ENCODE results near the gene GSG1L.

GSG1L gene

DNA sequence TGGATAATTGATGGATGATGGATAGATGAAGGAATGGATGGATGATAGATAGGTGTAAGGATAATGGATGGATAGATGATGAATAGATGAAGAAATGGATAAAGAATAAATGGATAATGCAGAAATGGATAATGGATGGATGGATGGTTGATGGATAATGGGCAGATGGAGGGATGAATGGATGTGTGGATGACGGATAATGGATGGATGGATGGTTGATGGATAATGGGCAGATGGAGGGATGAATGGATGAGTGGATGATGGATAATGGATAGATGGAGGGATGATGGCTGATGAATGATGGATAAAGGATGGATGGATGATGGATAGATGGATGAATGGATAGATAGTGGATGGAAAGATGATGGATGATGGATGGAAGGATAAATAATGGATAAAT lies 274.4 kb downstream of the GSG1L start:
- no peak for DNase-seq (ENCODE audit: low read depth)

DNA sequence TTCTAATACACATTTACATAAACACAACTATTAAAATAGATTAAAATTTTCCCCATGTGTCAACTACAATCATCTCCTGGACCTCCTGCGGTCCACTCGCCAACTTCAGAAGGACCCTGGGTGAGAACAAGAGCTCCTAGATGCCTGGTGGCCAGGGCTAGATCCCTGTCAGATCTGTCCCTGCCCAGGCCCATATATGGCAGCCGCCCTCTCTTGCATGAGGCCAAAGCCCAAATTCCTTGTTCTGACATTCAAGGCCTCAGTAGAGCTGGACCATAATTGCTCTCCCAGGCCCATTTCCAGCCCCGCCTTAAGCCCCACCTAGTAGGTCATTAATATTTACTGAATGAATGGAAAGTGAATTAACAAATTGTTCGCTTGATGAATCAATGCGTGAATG lies 275.8 kb downstream of the GSG1L start:
- DNase-seq (ENCODE audit: low read depth): no peak

DNA sequence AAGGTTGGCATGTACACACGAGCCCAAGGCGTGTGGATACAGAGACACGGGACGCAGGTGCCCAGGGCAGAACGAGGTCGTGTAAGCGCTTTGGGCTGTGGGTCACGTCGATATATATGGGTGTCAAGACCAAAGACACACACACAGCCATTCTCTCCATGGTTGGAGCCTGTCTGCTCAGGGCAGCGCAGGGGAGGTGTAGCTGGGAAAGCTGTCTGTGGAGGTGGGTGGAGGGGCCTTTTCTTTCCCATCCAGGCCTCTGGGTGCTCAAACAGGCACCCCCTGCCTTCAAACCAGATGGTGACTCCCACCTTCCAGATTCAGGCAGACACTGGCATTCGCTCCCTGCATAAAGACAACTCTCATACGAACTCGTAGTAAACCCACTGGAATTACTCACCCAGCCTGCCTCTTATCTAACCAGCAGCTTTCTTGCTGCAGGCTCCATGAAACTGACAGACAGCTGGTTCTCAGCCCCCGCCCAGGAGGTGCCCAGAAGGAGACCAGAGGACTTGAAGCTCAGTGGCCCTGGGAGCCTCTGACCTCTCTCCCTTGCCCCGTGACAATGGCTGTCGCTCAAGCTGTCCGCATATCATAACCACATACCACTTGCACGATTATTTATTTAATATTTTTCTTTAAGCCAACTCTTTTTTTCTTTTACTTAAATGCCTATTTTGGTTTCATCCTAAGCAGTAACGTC lies 276.4 kb downstream of the GSG1L start:
- no peak for DNase-seq (ENCODE audit: low read depth)

DNA sequence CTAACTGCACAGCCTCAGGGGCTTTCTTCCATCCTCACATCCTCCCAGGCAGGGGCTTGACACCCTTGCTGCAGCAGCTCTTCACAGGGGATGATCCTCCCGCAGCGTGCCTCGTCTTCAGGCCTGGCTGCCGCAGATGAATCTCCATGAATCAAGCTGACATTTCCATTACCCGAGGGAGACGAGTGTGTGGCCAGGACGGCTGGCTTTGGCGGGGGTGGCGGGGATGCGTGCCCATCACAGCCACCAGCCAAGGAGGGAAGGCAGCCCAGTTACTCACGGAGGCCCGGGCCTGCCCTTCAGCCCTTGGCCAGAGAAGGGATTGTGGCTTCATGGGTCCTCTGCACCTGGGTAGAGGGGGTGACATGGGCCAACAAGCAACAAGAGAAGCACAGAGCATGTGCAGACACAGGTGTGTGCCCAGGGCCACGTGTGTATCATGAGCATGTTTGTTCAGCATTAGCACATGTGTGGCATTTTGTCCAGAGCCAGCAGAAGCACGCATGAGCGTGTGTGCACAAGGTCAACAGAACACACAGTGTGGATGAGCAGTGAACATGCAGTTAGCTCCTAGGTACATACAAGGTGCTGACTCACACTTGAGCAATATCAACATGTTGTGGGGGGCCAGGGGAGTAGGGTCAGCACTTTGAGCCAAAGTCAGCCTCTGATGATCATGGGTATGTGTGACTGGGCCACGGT lies 277.1 kb downstream of the GSG1L start:
- no peak for DNase-seq (ENCODE audit: low read depth)

DNA sequence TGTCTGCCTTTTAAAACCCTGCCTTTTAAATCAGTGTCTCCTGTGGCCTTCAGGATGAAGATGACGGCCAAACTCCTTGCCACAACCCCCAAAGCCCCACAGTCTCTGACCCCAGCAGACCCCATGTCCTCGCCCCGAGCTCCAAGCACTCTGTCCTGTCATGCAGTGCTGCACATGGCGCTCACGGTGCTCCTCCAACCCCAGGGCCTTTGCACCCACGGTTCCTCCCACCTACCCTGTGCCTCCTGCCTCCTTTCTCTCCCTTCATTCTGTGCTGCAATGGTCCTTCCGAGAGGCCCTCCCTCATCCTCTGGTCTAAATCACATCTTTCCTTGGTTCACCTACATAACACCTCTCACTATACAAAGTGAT lies 278.2 kb downstream of the GSG1L start:
- no peak for DNase-seq (ENCODE audit: low read depth)

DNA sequence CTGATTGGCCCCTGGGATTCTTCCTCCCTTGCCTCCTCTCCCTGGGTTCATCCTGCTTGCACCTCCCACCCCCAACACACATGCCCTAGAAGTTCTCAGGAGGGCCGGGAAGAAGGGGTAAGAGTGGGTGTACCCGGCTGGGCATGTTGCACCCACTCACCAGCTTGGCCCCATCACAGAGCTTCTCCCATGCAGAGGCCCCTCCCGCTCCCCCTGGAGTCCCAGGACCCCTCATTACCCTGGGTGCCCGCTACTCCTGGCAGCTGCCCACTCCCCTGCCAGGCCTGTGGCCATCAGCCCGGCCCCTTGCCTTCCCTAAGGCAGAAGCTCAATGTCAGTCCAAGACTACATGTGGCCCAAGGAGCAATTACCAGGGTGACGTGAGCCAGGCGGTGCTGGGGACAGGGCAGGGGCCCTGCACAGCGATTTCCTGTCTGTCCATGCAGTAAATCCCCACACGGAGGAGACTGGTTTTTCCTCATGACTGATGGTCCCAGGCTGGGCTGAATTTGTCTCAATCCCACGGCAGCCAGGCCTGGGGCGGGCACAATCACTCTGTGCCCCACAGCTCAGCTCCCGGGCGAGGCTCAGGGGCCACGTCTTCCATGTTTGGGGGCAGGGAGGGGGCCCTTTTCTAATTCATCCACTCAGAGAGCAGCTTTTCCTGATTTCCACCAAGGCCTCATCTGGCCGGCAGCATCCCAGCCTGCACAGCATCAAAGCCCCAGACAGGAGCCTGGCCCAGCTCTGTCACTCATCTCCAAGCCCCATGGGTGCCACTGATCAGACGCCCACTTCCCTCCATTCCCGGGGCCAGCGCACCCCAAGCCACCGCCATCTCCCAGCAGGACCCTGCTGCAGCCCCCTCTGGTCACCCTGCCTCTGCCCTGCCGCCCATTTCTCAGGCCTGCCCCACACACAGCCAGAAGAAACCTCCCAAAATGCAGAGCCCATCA lies 278.9 kb downstream of the GSG1L start:
- DNase-seq (ENCODE audit: low read depth): peak; percentile 10

DNA sequence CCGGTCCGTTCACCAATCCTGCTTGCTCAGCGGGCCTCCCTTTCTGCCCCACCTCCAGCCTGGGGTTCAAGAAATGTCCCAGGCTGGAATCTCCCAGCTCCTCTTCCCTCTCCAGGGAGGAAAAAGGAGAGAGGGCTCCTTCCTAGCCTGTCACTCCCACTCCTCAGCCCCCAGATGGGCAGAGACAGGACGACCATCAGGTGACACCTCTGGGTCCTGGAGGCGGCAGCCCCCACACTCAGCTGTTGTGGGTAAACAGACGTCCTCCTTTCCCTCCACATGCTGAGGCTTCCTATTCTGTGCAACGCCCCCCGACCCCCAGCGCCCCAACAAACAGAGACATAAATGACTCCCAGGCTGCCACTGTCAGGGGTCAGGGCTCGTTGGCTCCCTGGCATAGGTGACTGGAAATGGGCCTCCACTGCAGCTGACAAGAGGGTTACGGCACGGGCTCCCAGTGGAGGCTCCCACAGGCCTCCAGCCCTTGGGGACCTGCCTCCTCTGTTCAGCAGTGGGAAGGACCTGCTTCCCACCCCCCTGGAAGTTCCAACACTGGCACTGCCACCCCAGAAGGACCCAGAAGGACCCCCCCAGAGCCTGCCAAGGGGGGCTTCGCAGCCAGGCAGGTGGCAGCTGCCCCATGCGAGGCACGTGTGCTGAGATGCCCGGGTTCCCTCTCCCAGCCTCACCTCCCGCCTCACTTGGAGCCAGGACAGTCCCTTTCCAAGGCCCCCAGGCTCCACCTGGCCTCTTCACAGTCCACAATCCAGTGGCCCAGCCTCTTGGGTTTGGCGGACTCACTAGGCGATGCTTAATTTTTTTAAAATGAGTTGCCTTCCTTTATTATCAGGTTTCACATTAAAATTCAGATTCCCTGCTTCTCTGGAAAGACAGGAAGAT lies 281.3 kb downstream of the GSG1L start:
- no peak for DNase-seq (ENCODE audit: low read depth)

DNA sequence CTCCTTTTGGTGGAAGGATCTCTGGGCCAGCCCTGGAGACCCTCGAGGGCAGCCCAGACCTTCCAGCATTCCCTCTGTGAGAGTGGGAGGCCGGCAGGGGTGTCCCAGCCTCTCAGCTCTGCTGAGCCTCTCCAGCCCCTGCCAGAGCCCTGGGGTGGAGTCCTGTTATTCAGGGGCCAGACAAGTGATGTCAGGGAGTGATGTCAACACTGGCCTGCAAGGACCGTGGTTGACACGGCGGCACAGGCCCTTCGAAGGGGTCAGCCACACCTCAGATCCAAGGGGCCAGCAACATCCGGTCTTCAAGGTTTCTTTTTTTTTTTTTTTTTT lies 282.4 kb downstream of the GSG1L start:
- no peak for DNase-seq (ENCODE audit: low read depth)

DNA sequence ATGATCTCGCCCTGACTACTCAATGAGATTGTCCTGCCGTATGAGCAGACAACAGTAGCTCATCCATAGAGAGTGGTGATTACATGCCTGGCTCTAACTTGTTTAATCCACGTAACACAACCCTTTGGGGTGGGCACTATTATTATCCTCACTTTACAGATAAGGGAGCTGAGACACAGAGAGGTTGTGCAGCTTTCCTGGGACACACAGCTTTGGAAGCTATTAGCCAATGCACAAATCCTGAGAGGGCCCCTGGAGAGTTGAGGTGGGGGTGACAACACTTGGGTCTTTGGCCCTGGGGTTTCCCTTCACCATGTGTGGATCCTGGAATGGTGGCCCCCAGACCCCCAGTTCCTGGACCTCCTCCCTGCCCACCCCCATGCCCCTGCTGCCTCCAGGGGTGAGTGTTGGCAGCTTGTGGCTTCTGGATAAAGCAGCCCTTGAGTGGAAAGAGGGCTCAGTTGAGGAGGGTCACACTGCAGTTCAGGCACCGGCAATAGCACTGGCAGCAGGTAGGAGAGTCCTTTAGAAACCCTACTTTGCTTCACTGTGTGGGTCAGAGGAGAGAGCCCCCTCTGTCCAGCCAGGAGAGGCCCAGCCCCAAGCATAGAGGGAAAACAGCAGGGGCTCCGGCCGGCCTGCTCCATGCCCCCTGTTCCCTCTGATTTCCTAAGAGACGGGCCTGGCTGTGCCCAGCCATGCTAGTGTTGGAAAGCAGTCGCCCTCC lies 282.9 kb downstream of the GSG1L start:
- DNase-seq (ENCODE audit: low read depth): no peak

DNA sequence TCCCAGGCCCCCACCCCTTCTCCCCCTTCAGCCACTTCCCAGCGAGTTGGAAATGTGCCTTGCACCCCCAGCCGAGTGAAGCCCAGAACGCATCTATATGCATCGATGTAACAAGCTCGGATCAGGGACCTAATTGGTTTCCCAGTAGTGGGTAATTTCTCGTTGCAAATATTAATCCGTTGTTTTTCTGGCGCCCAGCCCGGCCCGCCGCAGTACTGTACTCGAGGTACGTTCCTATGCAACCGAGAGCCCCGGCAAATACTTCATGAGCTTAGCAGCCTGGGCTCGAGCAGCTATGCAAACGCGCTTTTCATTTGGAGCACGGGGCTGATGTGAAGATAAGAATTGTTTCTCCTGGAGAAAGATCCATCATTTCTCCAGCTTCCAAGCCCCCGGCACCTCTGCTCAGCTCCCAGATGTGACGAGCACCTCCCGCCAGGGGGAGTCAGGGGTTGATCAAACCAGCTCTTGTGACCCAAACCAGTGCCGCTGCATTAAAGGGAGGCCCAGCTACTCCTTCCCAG lies 283.8 kb downstream of the GSG1L start:
- peak; percentile 36 for DNase-seq (ENCODE audit: low read depth)

DNA sequence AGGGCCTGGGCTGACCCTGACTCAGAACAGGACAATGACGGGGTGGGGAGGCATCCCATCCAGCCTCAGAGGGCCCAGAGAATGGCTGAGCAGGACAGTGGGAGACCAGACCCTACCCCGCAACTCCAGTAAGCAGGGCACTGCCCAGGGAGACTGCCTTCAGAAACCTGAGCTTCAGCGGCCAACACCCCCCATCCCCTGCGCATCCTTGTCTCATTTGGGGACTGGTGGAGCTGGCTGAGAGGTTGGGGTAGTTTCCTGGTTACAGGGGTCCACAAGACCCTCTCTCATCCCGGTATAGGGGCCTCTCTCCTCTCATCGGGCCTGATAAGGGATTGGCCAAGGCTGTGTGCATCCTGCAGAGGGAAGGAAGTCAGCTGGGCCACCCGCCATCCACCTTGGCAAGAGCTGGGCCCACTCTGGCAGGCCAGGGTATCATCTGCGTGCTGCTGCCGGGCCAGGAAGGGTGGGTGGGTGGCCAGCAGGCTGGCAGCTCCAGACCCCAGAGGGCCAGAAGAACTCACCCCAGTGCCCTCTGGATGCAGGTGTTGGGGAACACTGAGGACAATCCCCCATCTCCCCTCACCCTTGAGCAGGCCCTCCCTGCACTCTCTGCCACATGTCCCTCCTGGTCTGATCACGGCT lies 284.5 kb downstream of the GSG1L start:
- no peak for DNase-seq (ENCODE audit: low read depth)

DNA sequence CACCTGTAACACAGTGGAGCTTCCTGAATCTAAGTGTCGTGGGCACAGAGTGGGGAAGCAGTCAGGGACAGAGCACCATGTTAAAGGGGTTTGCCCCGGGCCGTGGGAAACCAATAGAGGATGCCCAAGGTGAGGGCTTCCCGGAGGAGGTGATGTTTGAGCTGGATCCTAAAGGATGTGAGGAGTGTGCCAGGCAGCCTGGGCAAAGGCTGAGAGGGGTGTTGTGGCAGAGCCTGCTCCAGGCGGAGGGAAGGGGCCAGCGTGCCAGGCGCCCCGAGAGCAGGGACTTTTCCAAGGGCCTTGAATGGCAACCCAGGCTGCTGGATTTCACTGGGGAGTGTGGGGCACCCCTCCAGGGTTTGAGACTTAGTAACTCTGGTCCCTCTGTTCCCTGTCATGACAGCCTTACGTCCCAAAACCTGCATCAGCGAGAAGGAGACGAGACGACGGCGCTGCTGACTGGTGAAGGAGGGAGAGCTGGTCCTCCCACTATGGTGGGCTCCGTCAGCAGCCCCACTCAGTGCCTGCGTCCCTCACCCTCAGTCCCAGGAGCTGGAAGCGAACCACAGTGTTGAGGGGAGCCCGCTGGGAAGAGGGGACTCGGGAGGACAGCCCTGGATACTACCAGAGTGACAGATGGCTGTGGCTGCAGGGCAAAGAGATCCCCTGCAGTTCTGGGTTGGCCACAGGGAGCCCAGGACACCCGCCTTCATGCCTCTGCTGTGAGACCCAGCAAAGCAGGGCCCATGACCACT lies 285.2 kb downstream of the GSG1L start:
- no peak for DNase-seq (ENCODE audit: low read depth)

DNA sequence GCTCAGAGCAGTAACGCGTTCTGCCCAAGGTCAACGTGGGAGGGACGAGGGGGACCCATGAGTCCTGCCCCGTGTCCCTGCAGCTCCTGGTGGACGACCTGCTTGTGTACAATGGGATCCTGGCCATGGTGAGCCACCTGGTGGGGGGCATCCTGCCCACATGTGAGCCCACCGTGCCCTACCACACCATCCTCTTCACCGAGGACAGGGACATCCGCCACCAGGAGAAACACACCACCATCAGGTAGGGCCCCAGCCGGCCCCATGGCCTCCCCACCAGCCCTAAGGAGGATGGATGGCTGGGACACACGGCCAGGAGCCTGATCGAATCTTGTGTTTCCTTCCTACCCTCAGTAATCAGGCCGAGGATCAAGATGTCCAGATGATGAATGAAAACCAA lies 286.0 kb downstream of the GSG1L start:
- no peak for DNase-seq (ENCODE audit: low read depth)

DNA sequence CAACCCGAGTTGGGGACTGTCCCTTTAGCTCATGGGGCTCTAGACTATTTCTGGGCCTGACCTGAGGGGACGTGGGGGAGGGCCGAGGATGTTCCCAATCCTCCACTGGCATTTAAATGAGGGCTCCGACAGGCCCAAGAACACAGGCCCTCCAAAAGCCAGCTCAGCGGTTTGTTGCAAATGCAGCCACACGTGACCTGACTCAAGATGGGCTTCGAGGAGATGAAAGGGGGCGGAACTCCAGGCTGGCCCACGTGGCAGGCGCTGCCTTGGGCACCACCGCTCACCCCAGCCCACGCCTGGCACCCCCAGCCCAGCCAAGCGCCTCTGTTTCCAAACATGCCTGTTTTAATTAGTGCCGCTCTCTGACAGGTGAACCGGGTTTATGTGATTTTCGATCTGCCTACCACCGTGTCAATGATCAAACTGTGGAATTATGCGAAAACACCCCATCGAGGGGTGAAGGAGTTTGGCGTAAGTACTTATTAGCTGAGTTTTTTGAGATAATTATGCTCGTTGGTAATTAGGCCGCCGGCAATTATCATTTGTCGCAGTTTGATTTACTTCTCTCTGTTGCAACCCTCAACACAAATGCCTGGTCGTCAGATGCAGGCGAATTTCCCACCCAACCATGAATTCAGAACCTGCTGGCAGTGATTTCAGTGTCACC lies 286.8 kb downstream of the GSG1L start:
- DNase-seq (ENCODE audit: low read depth): no peak

DNA sequence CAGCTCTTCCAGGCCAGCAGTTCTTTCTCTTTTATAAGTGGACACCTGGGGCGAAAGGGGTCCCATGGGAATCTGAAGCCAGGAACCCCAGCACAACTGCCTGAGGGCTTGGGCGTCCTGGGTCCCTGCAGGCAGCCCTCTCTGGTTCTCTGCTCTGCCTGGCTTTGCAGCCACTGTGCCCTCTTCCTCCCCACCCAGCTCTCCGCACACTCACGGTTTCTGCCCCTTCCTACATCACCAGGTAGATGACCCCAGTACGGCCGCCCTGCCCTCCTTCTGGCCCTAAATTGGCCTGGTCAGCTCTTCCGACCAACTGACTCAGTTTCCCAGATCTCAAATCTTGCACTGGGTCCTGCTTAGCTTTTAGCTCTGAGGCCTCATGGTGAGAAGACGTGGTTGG lies 288.3 kb downstream of the GSG1L start:
- no peak for DNase-seq (ENCODE audit: low read depth)

DNA sequence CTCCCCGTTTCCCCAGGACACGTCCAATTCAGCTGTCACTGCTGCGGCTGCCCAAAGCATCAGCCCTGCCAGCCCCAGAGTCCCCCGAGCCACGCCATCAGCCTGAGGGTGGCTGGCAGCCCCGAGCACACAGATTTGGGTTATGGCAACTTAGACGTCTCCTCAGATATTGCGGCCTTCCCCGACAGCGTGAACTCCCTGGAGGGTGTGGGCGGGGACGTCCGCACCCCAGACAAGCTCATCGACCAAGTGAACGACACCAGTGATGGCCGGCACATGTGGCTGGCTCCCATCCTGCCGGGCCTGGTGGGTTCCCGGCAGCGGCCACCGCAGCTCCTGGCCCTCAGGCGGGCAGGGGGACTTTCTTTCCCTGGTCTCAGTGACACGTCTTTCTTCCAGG lies 288.7 kb downstream of the GSG1L start:
- DNase-seq (ENCODE audit: low read depth): no peak

DNA sequence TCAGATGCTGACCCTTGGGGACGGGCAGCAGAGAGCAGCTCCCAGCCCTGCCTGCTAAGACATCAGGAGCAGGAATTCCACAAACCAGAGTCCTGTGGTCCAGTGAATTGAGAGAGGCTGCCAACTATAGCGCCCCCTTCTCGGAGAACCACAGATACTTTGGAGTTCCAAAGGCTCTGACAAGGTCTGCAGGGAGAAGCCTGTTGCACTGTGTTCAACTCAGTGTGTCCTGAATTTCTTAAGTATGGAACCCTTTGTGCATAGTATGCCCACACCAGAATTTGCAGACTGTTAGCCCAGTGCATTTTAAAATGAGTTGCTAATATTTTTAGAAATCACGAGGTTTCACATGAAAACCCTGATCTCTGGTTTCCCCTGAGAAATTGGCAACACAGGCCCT lies 290.2 kb downstream of the GSG1L start:
- no peak for DNase-seq (ENCODE audit: low read depth)

DNA sequence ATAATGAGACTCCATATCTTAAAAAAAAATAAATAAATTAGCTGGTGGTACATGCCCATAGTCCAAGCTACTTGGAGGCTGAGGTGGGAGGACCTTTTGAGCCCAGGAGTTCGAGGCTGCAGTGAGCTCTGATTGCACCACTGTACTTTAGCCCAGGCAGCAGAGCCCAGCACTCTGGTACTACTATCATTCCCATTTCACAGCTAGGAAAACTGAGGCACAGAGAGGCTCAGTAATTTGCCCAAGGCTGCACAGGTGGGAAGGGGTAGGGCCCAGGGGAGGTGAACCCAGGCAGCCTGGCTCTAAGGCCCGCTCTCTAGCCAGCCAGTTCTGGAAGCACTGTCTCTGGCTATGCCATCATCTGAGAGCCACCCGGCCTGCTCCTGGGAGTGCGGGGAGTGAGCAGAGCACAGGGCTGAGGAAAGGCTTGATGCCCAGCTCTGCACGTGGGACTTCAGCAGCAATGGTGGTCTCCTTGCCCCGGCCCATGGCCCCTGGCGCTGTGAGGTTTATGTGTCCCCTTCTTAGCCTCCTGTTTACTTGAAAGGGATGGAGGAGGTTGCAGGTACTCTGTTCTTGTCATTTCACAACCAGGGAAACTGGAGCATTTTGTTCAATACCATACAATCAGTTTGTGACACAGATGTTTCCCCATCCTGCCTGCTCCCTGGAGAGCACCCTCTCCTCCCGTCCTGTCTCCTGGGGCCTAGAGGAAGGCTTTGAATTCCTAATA lies 291.3 kb downstream of the GSG1L start:
- DNase-seq (ENCODE audit: low read depth): no peak

All from EH (cell line).